HepG2 (cell line): ENCODE results near the gene NELFCD. TPM values are rescaled to one million over a fixed set of nuclear protein-coding genes. Genes with fewer than 3 reads are reported as not detected.
A peak's percentile ranks its signal among the peaks of the same experiment; 100 is the strongest.

Experiments used
- ARID5B ChIP-seq: IDR thresholded peaks from 2 replicates; pipeline ENCODE4 v1.4.0; 2020; ENCODE audit warnings: mild to moderate bottlenecking, missing genetic modification reagents
- BCL6 ChIP-seq: IDR thresholded peaks from 2 replicates; pipeline ENCODE4 v1.6.1; 2016; ENCODE audit warnings: missing genetic modification reagents, missing compliant biosample characterization
- HIC2 ChIP-seq: sonication (generic); formaldehyde crosslinking; IDR thresholded peaks from 2 replicates; pipeline ENCODE4 v1.9.0; 2022; ENCODE audit warnings: low read depth, missing genetic modification reagents
- HNRNPUL1 ChIP-seq: fragments of 200-400 bp; formaldehyde crosslinking; IDR thresholded peaks from 2 replicates; pipeline ENCODE4 v1.6.1; 2017; ENCODE audit warnings: low read depth, mild to moderate bottlenecking, low read length, moderate library complexity
- NCOA5 ChIP-seq: sonication (generic); formaldehyde crosslinking; IDR thresholded peaks from 2 replicates; pipeline ENCODE4 v1.4.0; 2020; ENCODE audit warnings: missing genetic modification reagents
- ZNF597 ChIP-seq: sonication (generic); formaldehyde crosslinking; IDR thresholded peaks from 2 replicates; pipeline ENCODE4 v1.5.0; 2020; ENCODE audit warnings: missing genetic modification reagents
- polyA plus RNA-seq, 8 experiments: library from polyadenylated mRNA; depleted of rRNA in 3 of 8; stranded (reverse) in 7 of 8; unstranded in 1 of 8; fragments of >200 nt; fragmentation: Illumina TruSeq in 4 of 8; extraction: Trizol in 4 of 8; gene quantifications; 2 replicates each; pipeline versions ENCODE4 v1.2.1 to v1.2.3, GENCODE V29; 2011 to 2016; ENCODE audit warnings: low read depth in 4 of 8, missing spikeins in 1 of 8, mixed read lengths in 1 of 8; ENCODE audit not compliant: insufficient read depth in 1 of 8
- total RNA-seq, 5 experiments: library from RNA; depleted of rRNA; stranded (reverse); fragments of >200 nt; fragmentation: Illumina TruSeq; extraction: Trizol; gene quantifications; 2 replicates each; pipeline ENCODE4 v1.2.3, GENCODE V29; 2016; ENCODE audit warnings: low read depth in 1 of 5

Gene NELFCD
- total and polyA plus RNA-seq, 2 of the 13 experiments (the other 11 are each of a cell fraction or from before 2014, with no cell fraction given): 159 to 203 TPM

GRCh38 chr20:58956078-58956477, 25.0 kb upstream of the NELFCD start (continued):
- TF ChIP-seq ZNF597 (CRISPR knock-in tag): no peak
- no peak for TF ChIP-seq NCOA5 (CRISPR knock-in tag)
- TF ChIP-seq BCL6 (CRISPR knock-in tag): peak; percentile 52; the same call in 1 of the 2 replicates
- TF ChIP-seq HNRNPUL1: no peak
- no peak for TF ChIP-seq HIC2 (CRISPR knock-in tag)
- TF ChIP-seq ARID5B (CRISPR knock-in tag): peak; percentile 72
